Activated B cell treated with CpG ODN at 0.5 μM for 24 hours (primary cell): ENCODE results near the gene AGO3. TPM values are rescaled to one million over a fixed set of nuclear protein-coding genes. Genes with fewer than 3 reads are reported as not detected.

ENCODE experiments used
- ATAC-seq: fragments of 200-7000 bp; cut with Tn5 transposase; one replicate; pipeline ENCODE4 v1.10.0; 2021; ENCODE audit warnings: low read depth, mild to moderate bottlenecking, moderate library complexity
- CTCF ChIA-PET: fragments of 350-600 bp; sonication (Branson Sonifier 250); formaldehyde crosslinking; loops from one replicate; lab custom pipeline; 2021; ENCODE audit warnings: antibody characterized with exemption; lab: Charles Lee
- POLR2A ChIA-PET: fragments of 350-600 bp; sonication (Branson Sonifier 250); formaldehyde crosslinking; loops from one replicate; lab custom pipeline; 2021; ENCODE audit warnings: antibody characterized with exemption; lab: Charles Lee
- DNase-seq: peaks from one replicate; pipeline ENCODE4 v3.0.0; 2022
- H3K27ac Mint-ChIP-seq: one replicate; pipeline ENCODE4 v1.8.0; 2020; ENCODE audit warnings: mixed read lengths
- H3K27me3 Mint-ChIP-seq: one replicate; pipeline ENCODE4 v1.8.0; 2021; ENCODE audit warnings: mixed read lengths
- H3K36me3 Mint-ChIP-seq: one replicate; pipeline ENCODE4 v1.8.0; 2021; ENCODE audit warnings: low read depth, mixed read lengths
- H3K4me1 Mint-ChIP-seq: one replicate; pipeline ENCODE4 v1.8.0; 2021; ENCODE audit warnings: mixed read lengths
- H3K4me3 Mint-ChIP-seq: one replicate; pipeline ENCODE4 v1.8.0; 2020; ENCODE audit warnings: mild to moderate bottlenecking, mixed read lengths
- H3K9me3 Mint-ChIP-seq: one replicate; pipeline ENCODE4 v1.8.0; 2020; ENCODE audit warnings: mixed read lengths
- CTCF ChIP-seq: fragments of 200-600 bp; IDR thresholded peaks from one replicate; pipeline ENCODE4 v1.8.0; 2022; ENCODE audit warnings: antibody characterized with exemption, mild to moderate bottlenecking
- intact Hi-C: fragments of 100-400 bp; cut with micrococcal nuclease; formaldehyde crosslinking; loops from one replicate; pipeline ENCODE4 v1.15.1; 2024
- total RNA-seq: library from RNA; stranded (reverse); gene quantifications from 2 replicates; pipeline ENCODE4 v1.2.3, GENCODE V29; 2022

AGO3 gene
- total RNA-seq, 1 donor from 2014 or later = 37.2 TPM

GRCh38 chr1:35935442-35936388 is 4.8 kb downstream of the AGO3 start:
- Mint-ChIP-seq H3K4me3 (no peak overlapping the region), H3K36me3 (peaks cover 2% of the 10 kb centered on the region), H3K27ac (no peak overlapping the region), H3K27me3 (no peaks in the 10 kb centered on the region), H3K9me3 (no peaks in the 10 kb centered on the region), H3K4me1 (peaks cover 27% of the 10 kb centered on the region)
- no peak for TF ChIP-seq CTCF
- ATAC-seq (no peak), DNase-seq (no peak)
- ChIA-PET POLR2A (no interaction called here), CTCF (no interaction called here)
- intact Hi-C loops = no loop called here

DNA sequence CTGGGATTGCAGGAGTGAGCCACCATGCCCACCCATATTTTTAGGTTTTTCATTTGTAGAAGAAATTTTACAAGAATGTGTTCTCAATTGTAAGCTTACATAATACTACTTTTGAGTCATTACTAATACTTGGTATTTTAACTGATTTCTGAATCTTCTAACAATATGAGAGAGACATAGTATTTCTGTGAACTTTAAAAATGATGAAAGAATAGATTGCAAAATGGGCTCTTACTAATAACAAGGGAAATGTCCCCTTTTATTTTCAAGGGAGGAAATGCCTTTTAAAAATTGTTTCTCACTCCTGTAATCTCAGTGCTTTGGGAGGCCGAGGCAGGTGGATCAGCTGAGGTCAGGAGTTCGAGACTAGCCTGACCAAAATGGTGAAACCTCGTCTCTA is 5.9 kb downstream of the AGO3 start:
- ChIA-PET CTCF (no interaction called here), POLR2A (no interaction called here)
- no peak for TF ChIP-seq CTCF
- DNase-seq = no peak
- H3K27ac Mint-ChIP-seq = no peak overlapping the region
- no peak for ATAC-seq
- H3K4me1 Mint-ChIP-seq = peaks cover 32% of the 10 kb centered on the region
- intact Hi-C loops = no loop called here
- H3K4me3 Mint-ChIP-seq = no peak overlapping the region
- no peaks in the 10 kb centered on the region for H3K9me3 Mint-ChIP-seq
- peaks cover 6% of the 10 kb centered on the region for H3K36me3 Mint-ChIP-seq
- H3K27me3 Mint-ChIP-seq = no peaks in the 10 kb centered on the region

GRCh38 chr1:35939484-35939883 is 8.6 kb downstream of the AGO3 start:
- no peak overlapping the region for H3K27ac Mint-ChIP-seq
- no peaks in the 10 kb centered on the region for H3K9me3 Mint-ChIP-seq
- ATAC-seq (no peak), DNase-seq (no peak)
- TF ChIP-seq CTCF = no peak
- peaks cover 31% of the 10 kb centered on the region for H3K4me1 Mint-ChIP-seq
- H3K4me3 Mint-ChIP-seq = no peak overlapping the region
- intact Hi-C loops = no loop called here
- H3K27me3 Mint-ChIP-seq = no peaks in the 10 kb centered on the region
- peaks cover 6% of the 10 kb centered on the region for H3K36me3 Mint-ChIP-seq
- CTCF ChIA-PET = no interaction called here
- POLR2A ChIA-PET = no interaction called here

DNA sequence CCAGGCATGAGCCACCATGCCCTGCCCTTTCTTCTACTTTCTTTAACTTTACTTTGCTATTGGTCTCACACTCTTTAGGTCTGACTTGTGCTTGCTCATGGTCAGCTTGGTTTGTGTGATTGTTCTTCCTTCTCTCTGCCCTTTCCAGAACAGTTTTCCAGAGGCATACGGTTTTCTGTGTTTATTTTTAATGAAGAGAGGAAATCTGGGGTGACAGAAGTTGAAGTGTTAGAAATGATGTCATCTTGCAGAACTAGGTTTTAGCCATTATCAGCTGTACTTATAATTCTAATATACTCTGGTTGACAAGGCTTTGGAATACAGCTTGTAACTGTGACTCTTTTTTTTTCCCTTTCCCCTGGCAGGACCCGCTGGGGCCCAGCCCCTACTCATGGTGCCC is 14.4 kb downstream of the AGO3 start:
- intact Hi-C loops = no loop called here
- ChIA-PET CTCF (no interaction called here), POLR2A (no interaction called here)
- Mint-ChIP-seq H3K4me1 (peaks cover 27% of the 10 kb centered on the region), H3K27me3 (no peaks in the 10 kb centered on the region), H3K36me3 (peaks cover 27% of the 10 kb centered on the region), H3K27ac (no peak overlapping the region), H3K9me3 (no peaks in the 10 kb centered on the region), H3K4me3 (no peak overlapping the region)
- DNase-seq (no peak), ATAC-seq (no peak)
- TF ChIP-seq CTCF = no peak

DNA sequence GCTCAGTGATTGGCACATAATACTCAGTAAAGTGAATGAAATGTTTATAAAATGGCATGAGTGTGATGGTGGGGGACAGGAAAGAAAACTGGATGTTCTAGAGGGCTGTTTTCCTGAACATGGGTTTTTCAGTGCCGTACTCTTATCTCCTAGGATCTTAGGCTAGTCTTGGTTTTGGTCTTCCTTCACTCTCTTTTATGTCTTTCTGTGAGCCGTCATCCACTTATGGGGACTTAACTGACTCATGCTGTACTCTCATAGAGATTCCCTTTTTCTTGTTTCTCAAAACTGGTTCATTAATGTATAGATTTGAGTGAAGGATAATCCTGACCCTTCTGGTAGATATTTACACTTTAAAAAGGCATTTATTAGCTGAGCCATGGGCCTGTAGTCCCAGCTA is 16.6 kb downstream of the AGO3 start:
- H3K4me1 Mint-ChIP-seq = peaks cover 13% of the 10 kb centered on the region
- no peak overlapping the region for H3K4me3 Mint-ChIP-seq
- peaks cover 30% of the 10 kb centered on the region for H3K36me3 Mint-ChIP-seq
- no peaks in the 10 kb centered on the region for H3K27me3 Mint-ChIP-seq
- TF ChIP-seq CTCF = no peak
- DNase-seq = no peak
- intact Hi-C loops = no loop called here
- ChIA-PET POLR2A (interaction anchor here (0.7 kb wide), 1 partner anchor 44 kb away, joined by 3 read pairs; no protein-coding TSS in a partner anchor), CTCF (no interaction called here)
- no peaks in the 10 kb centered on the region for H3K9me3 Mint-ChIP-seq
- no peak for ATAC-seq
- H3K27ac Mint-ChIP-seq = no peak overlapping the region
